NOMO-1 treated with DMSO at 0.1 percent for 48 hours (cell line): ENCODE data around the gene LDLRAD4.

ENCODE experiments used
- DNase-seq: peaks from one replicate; lab custom pipeline; 2025; ENCODE audit not compliant: unreplicated experiment; lab: John Stamatoyannopoulos, UW

LDLRAD4 gene

DNA sequence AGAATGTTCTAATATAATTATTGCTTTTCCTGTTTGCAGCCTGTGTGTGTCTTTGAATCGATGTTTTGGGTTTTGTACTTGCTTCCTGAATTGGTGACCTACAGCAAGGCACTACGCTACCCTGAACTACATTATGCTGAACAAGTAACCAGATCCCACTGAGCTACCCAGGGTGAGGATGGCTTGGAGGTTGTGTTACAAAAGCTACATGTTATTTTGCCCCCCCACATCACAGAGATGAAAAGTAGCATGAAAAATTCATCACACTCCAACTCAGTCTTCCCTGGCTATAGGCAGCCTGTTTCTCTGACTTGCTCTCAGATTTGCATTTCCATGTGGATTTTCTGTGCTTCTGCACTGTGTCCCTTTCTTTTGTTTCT lies 162.1 kb downstream of the LDLRAD4 start:
- DNase-seq = no peak

- no peak for DNase-seq
Observed at GRCh38 chr18:13381331-13381730, 162.8 kb downstream of the LDLRAD4 start.

DNA sequence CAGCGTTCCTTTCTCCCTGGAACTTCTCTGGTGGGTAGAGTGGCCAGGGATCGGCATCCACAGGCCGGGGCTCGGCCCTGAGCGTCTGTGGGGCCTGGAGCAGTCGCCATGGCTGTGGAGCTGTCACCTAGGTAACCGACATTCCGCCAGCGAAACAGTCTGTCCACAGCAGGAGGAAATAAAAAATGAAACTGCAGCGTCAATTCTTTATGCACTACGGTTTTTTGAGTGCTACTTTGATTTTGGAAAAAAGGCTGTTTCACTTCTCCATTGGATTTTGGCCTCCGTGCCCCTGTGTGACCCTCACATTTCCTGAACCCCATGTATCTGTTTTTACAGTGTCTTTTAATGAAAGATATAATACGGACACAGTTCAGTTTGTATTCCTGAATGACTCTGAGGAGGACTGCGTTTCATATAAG lies 163.4 kb downstream of the LDLRAD4 start:
- DNase-seq = peak; percentile 43

- peak; percentile 52 for DNase-seq
Observed at GRCh38 chr18:13382366-13382953, 163.9 kb downstream of the LDLRAD4 start.

DNA sequence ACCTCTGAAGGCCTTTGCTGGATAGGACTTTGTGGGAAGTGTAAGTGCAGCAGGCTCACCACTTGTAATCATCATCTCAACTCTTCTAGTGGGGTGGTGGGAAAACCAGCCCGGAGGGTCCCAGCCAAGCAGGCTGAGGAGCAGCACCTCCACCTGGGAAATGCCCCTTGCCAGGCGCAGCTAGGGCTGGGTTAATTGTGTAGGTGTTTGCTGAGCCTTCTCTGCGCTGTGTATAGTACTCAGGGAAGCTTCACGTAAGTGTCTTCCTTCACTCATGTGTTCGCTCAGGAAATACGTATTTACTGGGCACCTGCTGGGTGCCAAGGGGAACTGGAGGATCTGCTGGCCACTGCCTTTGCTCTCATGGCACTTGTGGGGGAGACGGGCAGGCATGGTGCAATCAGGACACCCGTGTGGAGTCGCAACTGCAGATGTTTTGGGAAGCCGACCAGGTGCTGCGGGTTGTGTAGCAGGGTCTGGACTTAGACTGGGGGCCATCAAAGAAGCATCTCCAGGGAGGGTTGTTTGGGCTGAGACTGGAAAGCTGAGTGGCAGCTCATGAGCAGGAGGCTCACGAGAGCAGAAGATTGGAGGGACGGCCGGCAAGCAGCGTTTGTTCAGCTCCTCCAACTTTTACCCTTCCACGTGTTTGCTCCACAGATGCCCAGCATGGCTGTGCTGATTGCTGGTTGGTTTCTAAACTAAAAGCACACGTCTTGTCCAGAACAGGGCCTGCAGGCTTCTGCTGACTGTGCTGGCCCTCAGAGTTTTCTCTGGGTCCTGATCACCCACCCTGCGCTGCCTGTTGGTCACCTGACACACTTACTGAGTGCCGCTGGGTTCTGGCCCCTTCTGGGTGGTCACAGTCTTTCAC lies 164.6 kb downstream of the LDLRAD4 start:
- no peak for DNase-seq

DNA sequence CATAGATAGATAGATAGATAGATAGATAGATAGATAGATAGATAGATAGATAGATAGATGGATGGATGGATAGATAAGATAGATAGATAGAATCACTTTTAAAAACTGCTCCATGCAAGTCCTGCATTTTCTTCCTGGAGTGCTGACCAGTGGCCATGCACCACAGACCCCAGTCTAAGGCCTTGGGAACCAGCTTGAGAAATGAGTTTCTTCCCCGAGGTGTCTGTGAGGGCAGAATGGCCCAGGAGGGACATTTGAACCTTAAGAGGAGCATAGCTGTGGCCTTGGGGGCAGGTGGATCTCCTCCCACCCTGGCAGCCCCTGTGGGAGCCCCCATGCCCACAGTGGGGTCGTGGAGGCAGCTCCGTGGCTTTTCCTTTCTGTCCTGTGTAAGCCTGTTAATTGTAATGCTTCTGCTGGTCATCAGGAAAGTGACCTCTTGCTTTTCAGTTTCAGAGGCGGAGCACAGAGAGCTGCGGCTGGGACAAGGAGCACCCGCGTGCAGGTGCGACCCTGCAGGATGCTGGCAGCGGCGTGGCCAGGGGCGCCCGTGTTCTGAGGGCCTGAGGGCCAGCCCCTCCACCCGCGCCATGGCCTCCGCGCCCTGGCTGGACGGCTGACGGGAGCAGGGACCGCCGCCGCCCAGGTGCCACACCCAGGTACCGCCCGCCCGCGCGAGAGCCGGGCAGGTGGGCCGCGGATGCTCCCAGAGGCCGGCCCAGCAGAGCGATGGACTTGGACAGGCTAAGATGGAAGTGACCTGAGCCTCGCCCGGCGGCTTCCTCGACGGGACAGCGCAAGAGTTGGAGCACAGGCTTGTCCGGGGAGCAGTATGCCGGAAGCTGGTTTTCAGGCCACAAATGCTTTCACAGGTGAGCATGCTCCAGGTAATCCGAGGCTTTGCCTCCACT lies 168.6 kb downstream of the LDLRAD4 start:
- no peak for DNase-seq

DNA sequence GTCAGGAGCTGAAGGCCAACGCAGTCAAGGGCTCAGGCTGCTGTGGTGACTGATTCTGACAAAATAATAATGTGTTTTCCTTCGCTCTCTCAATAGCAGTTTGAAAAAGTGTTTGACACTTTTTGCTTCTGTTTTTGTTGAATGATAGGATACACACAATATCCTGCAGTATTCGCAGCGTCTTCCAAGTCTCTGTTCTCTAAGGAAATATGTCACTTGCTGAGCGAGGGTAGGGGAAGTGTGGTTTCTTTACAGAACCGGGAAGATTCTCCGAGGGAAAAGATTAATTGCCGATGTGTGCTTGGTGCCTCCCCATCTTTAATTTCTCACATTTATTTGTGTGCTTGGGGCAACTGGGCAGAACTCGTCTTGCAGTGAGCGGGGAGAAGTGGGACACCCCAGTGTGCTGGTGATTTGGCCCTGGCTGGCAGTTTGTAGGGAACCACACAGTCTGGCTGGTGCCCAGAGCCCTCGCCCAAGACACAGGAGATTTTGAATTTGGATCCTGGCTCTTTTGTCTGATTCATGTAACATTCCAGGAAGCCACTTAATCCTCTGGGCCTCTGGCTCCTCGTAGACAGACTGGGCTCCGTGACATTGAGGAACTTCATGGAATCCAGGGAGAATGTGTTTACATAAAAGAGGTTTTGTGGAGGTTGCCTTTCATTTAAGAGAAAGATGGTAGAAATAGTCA lies 169.4 kb downstream of the LDLRAD4 start:
- DNase-seq = no peak

- DNase-seq = no peak
Observed at GRCh38 chr18:13388586-13389490, 170.3 kb downstream of the LDLRAD4 start.

DNA sequence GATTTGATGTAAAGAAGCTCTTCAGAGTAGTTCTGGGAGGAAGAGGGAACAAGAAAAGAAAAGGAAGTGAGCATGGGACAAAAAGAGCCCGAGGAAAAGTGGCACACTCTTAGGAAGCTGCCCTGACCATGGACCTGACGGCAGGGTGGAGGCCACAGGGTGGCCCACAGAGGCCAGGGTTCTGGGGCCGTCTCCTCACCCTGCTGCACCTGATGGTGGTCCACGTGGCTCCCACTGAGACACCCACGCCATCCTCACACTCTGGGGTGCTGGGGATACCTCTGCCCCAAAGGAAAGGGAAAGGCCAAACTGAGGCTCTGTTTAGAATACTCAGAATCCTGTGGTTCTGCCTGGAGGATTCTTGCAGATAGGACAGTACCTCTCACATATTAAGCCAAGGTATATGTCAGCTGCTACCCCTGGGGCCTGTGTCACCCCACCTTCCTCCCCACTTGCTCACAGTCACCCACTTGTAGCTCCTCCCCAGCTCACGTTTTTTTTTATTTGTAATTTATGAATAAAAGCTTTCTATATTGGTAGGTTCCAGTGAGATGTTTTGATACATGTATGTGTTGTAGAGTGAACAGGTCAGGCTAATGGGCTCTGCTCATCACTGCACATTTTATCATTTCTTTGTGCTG lies 171.1 kb downstream of the LDLRAD4 start:
- no peak for DNase-seq

DNA sequence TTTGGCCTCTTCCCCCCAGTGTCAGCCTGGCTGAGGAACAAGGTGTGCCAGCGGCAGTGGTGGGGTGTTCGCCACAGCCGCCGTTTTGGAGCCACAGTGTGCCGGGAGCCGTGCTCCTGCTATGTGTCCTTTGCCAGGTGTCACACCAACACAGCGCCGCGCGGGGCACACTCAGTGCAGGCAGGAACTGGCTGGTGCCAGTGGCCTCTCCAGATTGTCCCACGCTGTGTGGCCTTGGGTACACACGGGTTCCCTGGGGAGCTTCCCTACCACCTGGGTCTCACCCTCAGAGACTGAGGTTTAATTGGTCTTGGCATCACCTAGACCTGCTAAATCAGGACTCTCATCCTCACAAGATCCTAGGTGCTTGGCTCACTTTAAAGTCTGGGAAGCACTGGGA lies 171.6 kb downstream of the LDLRAD4 start:
- DNase-seq = no peak

GRCh38 chr18:13390711-13391110 lies 172.2 kb downstream of the LDLRAD4 start:
- no peak for DNase-seq

DNA sequence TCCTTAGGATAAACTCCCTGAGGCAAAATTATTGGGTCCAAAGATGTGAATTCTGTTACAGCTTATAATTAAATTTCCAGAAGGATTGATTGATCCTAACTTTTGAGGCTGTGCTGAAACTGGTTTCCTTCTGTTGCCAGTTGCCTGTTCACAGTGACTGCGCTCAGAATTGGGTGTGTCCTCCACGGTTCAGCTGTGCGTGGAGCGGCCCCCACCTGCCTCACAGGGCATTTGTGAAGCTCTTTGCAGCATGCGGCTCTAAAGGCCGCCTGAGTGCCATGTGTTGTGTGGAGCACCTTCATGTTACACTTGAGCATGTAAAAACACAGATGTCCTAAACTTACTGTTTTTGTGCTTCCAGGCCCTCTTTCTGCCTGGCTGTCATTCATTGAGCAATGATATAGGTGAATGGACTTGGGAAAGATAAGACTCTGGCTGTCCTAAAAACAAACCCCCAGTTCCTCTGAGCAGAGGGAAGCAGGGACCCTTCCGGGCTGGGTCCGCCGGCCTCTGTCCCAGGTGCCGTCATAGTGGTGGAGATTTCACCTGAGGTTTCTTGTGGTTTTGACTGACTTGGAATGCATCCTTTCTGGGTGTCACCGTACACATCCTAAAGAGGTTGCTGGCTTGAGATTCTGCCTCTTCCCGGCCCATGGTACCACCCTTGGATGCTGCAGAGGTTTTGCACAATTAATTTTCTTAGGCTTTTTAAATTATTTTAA lies 173.6 kb downstream of the LDLRAD4 start:
- DNase-seq = no peak

DNA sequence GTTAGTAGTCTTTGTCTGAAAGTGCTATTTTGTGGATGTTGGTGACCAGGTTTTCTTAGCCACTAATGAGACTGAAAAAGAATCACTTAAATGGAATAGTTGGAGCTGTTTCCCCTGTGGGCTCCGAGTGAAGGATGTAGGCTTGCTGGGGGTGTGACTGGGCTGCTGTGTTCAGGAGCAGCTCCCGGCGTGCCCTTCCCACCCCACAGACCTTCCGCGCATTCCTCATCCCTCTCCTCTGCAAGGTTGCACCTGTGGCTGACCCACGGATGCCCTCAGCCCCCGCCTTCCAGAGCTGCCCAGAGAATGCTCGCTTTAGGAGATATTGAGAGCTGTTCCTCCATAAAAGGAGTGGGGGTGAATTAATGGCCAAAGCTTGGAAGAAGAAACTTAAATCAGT lies 174.3 kb downstream of the LDLRAD4 start:
- DNase-seq = no peak

- DNase-seq = no peak
Observed at GRCh38 chr18:13393338-13393737, 174.8 kb downstream of the LDLRAD4 start.

- DNase-seq = no peak
Observed at GRCh38 chr18:13394801-13395200, 176.2 kb downstream of the LDLRAD4 start.

DNA sequence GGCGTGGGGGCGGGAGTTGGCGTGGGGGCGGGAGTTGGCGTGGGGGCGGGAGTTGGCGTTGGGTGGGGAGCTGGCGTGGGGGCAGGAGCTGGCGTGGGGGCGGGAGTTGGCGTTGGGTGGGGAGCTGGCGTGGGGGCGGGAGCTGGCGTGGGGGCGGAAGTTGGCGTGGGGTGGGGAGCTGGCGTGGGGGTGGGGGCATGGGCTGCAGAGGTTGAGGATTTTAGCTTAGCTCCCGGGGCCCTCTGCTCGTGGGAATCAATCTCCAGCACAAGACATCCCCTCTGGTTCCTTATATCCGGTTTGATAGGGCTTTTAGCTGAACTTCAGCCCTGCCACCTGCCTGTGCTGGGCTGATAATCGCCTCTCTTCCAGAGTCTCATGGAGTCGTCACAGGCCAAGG lies 177.0 kb downstream of the LDLRAD4 start:
- DNase-seq = no peak

- no peak for DNase-seq
Observed at GRCh38 chr18:13397504-13398163, 179.1 kb downstream of the LDLRAD4 start.

DNA sequence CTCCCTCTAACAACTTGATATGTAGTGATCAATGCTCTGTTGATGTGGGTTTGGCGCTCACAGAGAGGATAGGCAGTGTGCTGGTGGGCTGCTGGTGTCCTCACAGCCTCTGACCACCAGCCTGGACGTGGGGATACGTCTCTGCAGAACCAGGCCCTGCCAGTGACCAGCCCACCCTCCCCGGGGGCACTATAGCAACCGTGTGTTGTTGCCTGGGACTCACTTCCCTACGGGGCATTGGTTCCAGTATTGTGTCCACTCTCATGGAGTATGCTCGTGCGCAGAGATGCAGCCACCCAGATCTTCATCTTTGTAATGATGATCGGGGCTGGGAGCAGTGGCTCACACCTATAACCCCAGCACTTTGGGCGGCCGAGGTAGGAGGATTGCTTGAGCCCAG lies 180.1 kb downstream of the LDLRAD4 start:
- no peak for DNase-seq
